ENCODE data around the gene CAPN10.

DNA sequence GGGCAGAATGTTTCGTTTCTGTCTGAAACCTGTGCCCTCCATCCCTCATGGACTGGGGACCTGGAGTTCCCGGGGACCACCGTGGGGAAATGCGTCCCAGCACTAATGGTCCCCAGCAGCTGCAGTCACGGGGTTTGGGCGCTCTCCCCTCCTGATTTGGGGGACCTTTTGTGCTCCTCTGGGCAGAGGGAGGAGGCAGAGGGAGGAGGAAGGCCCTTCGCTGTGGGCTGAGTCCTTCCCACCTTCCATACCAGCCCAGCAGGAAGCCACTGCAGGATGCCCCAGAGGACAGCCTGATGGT is 41.9 kb downstream of the CAPN10 start:
- TF ChIP-seq POLR2A (IDR thresholded peaks at IDR 0.05; ENCODE audit: low read depth, low read length) (no peak), MYC (IDR thresholded peaks at IDR 0.05; ENCODE audit: low read depth, low read length) (no peak), EZH2 (IDR thresholded peaks at IDR 0.05; ENCODE audit: borderline replicate concordance, low read depth, low read length, severe bottlenecking) (no peak), POLR2AphosphoS5 (IDR thresholded peaks at IDR 0.05; ENCODE audit: insufficient read depth, low read depth, low read length) (no peak)
- TF ChIP-seq, protein P1, sequence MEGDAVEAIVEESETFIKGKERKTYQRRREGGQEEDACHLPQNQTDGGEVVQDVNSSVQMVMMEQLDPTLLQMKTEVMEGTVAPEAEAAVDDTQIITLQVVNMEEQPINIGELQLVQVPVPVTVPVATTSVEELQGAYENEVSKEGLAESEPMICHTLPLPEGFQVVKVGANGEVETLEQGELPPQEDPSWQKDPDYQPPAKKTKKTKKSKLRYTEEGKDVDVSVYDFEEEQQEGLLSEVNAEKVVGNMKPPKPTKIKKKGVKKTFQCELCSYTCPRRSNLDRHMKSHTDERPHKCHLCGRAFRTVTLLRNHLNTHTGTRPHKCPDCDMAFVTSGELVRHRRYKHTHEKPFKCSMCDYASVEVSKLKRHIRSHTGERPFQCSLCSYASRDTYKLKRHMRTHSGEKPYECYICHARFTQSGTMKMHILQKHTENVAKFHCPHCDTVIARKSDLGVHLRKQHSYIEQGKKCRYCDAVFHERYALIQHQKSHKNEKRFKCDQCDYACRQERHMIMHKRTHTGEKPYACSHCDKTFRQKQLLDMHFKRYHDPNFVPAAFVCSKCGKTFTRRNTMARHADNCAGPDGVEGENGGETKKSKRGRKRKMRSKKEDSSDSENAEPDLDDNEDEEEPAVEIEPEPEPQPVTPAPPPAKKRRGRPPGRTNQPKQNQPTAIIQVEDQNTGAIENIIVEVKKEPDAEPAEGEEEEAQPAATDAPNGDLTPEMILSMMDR (IDR thresholded peaks at IDR 0.05; ENCODE audit: extremely low read depth in 1 of 2, insufficient read depth in 1 of 2, low read depth in 1 of 2, low read length in 2 of 2): no peak

All from endothelial cell of umbilical vein (primary cell).